MV-4-11 (cell line): ENCODE data around the gene TMOD4.

Experiments used
- DNase-seq: peaks from one replicate; lab custom pipeline; 2025; lab: John Stamatoyannopoulos, UW

Gene TMOD4

GRCh38 chr1:151175041-151175741 lies 590 bp downstream of the TMOD4 start:
- no peak for DNase-seq

- DNase-seq, result no peak
Measured at GRCh38 chr1:151171190-151171589, 4.6 kb downstream of the TMOD4 start.

- DNase-seq, result no peak
Measured at GRCh38 chr1:151167116-151167515, 8.7 kb downstream of the TMOD4 start.

- DNase-seq, result peak; percentile 41
Measured at GRCh38 chr1:151166505-151166956, 9.2 kb downstream of the TMOD4 start.

- peak; percentile 99 for DNase-seq
Measured at GRCh38 chr1:151165738-151166504, 9.9 kb downstream of the TMOD4 start, which contains the start of the genes LYSMD1 and SCNM1. LYSMD1 (minus strand) TSS chr1:151165902; CDS start chr1:151165258, 644 bp downstream. SCNM1 (plus strand) TSS chr1:151166144; CDS start chr1:151166153, 9 bp downstream.

GRCh38 chr1:151165281-151165737 lies 10.5 kb downstream of the TMOD4 start:
- no peak for DNase-seq

- no peak for DNase-seq
Measured at GRCh38 chr1:151164732-151165280, 11.0 kb downstream of the TMOD4 start.

- DNase-seq, result peak; percentile 77
Measured at GRCh38 chr1:151159373-151159772, 16.4 kb downstream of the TMOD4 start.

GRCh38 chr1:151158751-151159251 lies 17.0 kb downstream of the TMOD4 start:
- DNase-seq, result peak; percentile 73

GRCh38 chr1:151158326-151158725 lies 17.5 kb downstream of the TMOD4 start:
- DNase-seq, result peak; percentile 67

GRCh38 chr1:151157067-151157531 lies 18.7 kb downstream of the TMOD4 start:
- peak; percentile 93 for DNase-seq

- DNase-seq, result peak; percentile 88
Measured at GRCh38 chr1:151156515-151156819, 19.3 kb downstream of the TMOD4 start, which contains the start of gene TNFAIP8L2. TNFAIP8L2 (plus strand) TSS chr1:151156649; CDS start chr1:151158698, 2,049 bp downstream.

GRCh38 chr1:151147665-151148064 lies 28.1 kb downstream of the TMOD4 start:
- no peak for DNase-seq

GRCh38 chr1:151147132-151147503 lies 28.7 kb downstream of the TMOD4 start:
- DNase-seq, result no peak

- peak; percentile 72 for DNase-seq
Measured at GRCh38 chr1:151146412-151147131, 29.2 kb downstream of the TMOD4 start, which contains the start of gene SEMA6C. SEMA6C (minus strand) TSS chr1:151146631; CDS start chr1:151142621, 4,010 bp downstream.

GRCh38 chr1:151146072-151146411 lies 29.7 kb downstream of the TMOD4 start:
- DNase-seq, result no peak

GRCh38 chr1:151145304-151146071 lies 30.3 kb downstream of the TMOD4 start:
- no peak for DNase-seq

GRCh38 chr1:151144474-151145303 lies 31.1 kb downstream of the TMOD4 start:
- no peak for DNase-seq

- no peak for DNase-seq
Measured at GRCh38 chr1:151143986-151144385, 31.8 kb downstream of the TMOD4 start.

GRCh38 chr1:151143057-151143435 lies 32.7 kb downstream of the TMOD4 start:
- no peak for DNase-seq
